Neural progenitor cell (in vitro differentiated cells): ENCODE data around the gene SEC14L3. TPM values are rescaled to one million over a fixed set of nuclear protein-coding genes. Genes with fewer than 3 reads are reported as not detected.

Source experiments
- DNase-seq: peaks from one replicate; pipeline ENCODE4 v3.0.0-alpha.2; 2016; ENCODE audit warnings: low spot score
- H2AFZ ChIP-seq: fragments of 200-600 bp; sonication (generic); replicated peaks from 2 replicates; pipeline ENCODE4 v1.6.1; 2016; ENCODE audit warnings: antibody characterized with exemption
- H3F3A ChIP-seq: fragments of 200-600 bp; sonication (generic); 2 replicates; pipeline ENCODE4 v1.6.1; 2016; ENCODE audit warnings: antibody characterized with exemption, low read depth
- H3K27ac ChIP-seq: fragments of 200-600 bp; sonication (generic); 2 replicates; pipeline ENCODE4 v1.5.1; 2016; ENCODE audit warnings: mild to moderate bottlenecking
- H3K27me3 ChIP-seq: fragments of 200-600 bp; sonication (generic); 2 replicates; pipeline ENCODE4 v1.6.1; 2016; ENCODE audit warnings: mild to moderate bottlenecking, moderate library complexity
- H3K36me3 ChIP-seq: fragments of 200-600 bp; sonication (generic); 2 replicates; pipeline ENCODE4 v1.5.1; 2016
- H3K4me1 ChIP-seq: fragments of 200-600 bp; sonication (generic); 2 replicates; pipeline ENCODE4 v1.6.1; 2016; ENCODE audit warnings: mixed run types
- H3K4me2 ChIP-seq: fragments of 200-600 bp; sonication (generic); 2 replicates; pipeline ENCODE4 v1.6.1; 2016
- H3K4me3 ChIP-seq: fragments of 200-600 bp; sonication (generic); 2 replicates; pipeline ENCODE4 v1.5.1; 2016
- H3K79me2 ChIP-seq: fragments of 200-600 bp; sonication (generic); 2 replicates; pipeline ENCODE4 v1.6.1; 2016; ENCODE audit warnings: low read depth
- H3K9ac ChIP-seq: fragments of 200-600 bp; sonication (generic); 2 replicates; pipeline ENCODE4 v1.6.1; 2016
- H3K9me3 ChIP-seq: fragments of 200-600 bp; sonication (generic); 2 replicates; pipeline ENCODE4 v1.5.1; 2016; ENCODE audit warnings: low read depth
- H4K20me1 ChIP-seq: fragments of 200-600 bp; sonication (generic); 2 replicates; pipeline ENCODE4 v1.6.1; 2016; ENCODE audit warnings: low read depth
- H3K27ac Mint-ChIP-seq: 3 replicates; pipeline ENCODE4 v1.8.0; 2021; ENCODE audit warnings: mixed read lengths
- H3K27me3 Mint-ChIP-seq: 2 replicates; pipeline ENCODE4 v1.8.0; 2022; ENCODE audit warnings: low read depth, mild to moderate bottlenecking, inconsistent platforms, moderate library complexity, mixed read lengths; ENCODE audit not compliant: insufficient read depth
- H3K36me3 Mint-ChIP-seq: 3 replicates; pipeline ENCODE4 v1.8.0; 2021; ENCODE audit warnings: mixed read lengths
- H3K4me1 Mint-ChIP-seq: 3 replicates; pipeline ENCODE4 v1.8.0; 2021; ENCODE audit warnings: mixed read lengths
- H3K4me3 Mint-ChIP-seq: 3 replicates; pipeline ENCODE4 v1.8.0; 2021; ENCODE audit warnings: mild to moderate bottlenecking, moderate library complexity, mixed read lengths
- H3K9me3 Mint-ChIP-seq: 3 replicates; pipeline ENCODE4 v1.8.0; 2020; ENCODE audit warnings: mixed read lengths
- EZH2 ChIP-seq: fragments of 200-600 bp; sonication (generic); IDR thresholded peaks from 2 replicates; pipeline ENCODE4 v1.6.1; 2017; ENCODE audit warnings: antibody characterized with exemption, mild to moderate bottlenecking, moderate library complexity
- EZH2phosphoT487 ChIP-seq: fragments of 200-600 bp; sonication (generic); IDR thresholded peaks from 2 replicates; pipeline ENCODE4 v1.6.1; 2017; ENCODE audit warnings: antibody characterized with exemption
- total RNA-seq: library from RNA; depleted of rRNA; stranded (reverse); fragments of >200 nt; gene quantifications from 2 replicates; pipeline ENCODE4 v1.2.3, GENCODE V29; 2015; ENCODE audit warnings: low replicate concordance
- TF ChIP-seq, protein P1 (sequence below): fragments of 200-600 bp; sonication (generic); IDR thresholded peaks from 2 replicates; pipeline ENCODE4 v1.5.1; 2017; ENCODE audit warnings: antibody characterized with exemption, mild to moderate bottlenecking

SEC14L3 gene
- total RNA-seq, 1 donor from 2014 or later: not detected

DNA sequence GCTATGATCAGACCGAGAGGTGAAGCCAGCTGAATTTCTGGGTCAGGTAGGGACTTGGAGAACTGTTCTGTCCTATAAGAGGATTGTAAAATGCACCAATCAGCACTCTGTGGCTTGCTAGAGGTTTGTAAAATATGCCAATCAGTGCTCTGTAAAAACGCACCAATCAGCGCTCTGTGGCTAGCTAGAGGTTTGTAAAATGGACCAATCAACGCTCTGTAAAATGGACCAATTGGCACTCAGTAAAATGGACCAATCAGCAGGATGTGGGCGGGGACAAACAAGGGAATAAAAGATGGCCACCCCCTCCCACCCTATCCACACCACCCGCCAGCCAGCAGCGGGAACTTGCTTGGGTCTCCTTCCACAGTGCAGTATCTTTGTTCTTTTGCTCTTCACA lies 40.1 kb upstream of the SEC14L3 start:
- TF ChIP-seq, protein P1, sequence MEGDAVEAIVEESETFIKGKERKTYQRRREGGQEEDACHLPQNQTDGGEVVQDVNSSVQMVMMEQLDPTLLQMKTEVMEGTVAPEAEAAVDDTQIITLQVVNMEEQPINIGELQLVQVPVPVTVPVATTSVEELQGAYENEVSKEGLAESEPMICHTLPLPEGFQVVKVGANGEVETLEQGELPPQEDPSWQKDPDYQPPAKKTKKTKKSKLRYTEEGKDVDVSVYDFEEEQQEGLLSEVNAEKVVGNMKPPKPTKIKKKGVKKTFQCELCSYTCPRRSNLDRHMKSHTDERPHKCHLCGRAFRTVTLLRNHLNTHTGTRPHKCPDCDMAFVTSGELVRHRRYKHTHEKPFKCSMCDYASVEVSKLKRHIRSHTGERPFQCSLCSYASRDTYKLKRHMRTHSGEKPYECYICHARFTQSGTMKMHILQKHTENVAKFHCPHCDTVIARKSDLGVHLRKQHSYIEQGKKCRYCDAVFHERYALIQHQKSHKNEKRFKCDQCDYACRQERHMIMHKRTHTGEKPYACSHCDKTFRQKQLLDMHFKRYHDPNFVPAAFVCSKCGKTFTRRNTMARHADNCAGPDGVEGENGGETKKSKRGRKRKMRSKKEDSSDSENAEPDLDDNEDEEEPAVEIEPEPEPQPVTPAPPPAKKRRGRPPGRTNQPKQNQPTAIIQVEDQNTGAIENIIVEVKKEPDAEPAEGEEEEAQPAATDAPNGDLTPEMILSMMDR: no peak
- no peak for TF ChIP-seq EZH2phosphoT487
- TF ChIP-seq EZH2: no peak
- no peaks in the 10 kb centered on the region for H3F3A ChIP-seq
- H3K4me1 Mint-ChIP-seq: peaks cover 3% of the 10 kb centered on the region
- H3K4me3 Mint-ChIP-seq: no peak overlapping the region
- peaks cover 2% of the 10 kb centered on the region for H3K9me3 Mint-ChIP-seq
- DNase-seq: no peak
- H2AFZ ChIP-seq: no peak overlapping the region
- peaks cover 7% of the 10 kb centered on the region for H3K27me3 Mint-ChIP-seq
- H3K27ac Mint-ChIP-seq: no peak overlapping the region
- H3K4me1 ChIP-seq: no peaks in the 10 kb centered on the region
- no peaks in the 10 kb centered on the region for H3K36me3 ChIP-seq
- no peak overlapping the region for H3K4me2 ChIP-seq
- no peak overlapping the region for H3K4me3 ChIP-seq
- H3K27me3 ChIP-seq: no peaks in the 10 kb centered on the region
- no peaks in the 10 kb centered on the region for H4K20me1 ChIP-seq
- H3K36me3 Mint-ChIP-seq: no peaks in the 10 kb centered on the region
- no peaks in the 10 kb centered on the region for H3K79me2 ChIP-seq
- H3K9ac ChIP-seq: no peak overlapping the region
- no peaks in the 10 kb centered on the region for H3K9me3 ChIP-seq
- H3K27ac ChIP-seq: no peak overlapping the region

DNA sequence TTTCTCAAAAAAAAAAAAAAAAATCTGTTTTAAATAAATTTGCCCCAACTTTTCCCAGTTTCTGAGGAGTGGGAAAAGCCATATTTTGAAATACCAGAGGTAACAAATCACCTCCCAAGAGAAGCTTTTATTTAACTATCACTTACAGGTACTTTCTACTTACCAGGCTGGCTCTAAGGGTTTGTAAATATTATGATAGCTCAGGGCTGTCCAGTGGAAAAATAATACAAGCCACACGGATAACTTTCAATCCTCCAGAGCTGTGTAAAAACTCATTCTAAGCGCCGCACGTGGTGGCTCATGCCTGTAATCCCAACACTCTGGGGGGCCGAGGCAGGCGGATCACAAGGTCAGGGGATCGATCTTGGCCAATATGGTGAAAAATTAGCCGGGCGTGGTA lies 39.3 kb upstream of the SEC14L3 start:
- H3K4me3 ChIP-seq: no peak overlapping the region
- H3K36me3 ChIP-seq: no peaks in the 10 kb centered on the region
- peaks cover 2% of the 10 kb centered on the region for H3K9me3 Mint-ChIP-seq
- H3K79me2 ChIP-seq: no peaks in the 10 kb centered on the region
- H3K9me3 ChIP-seq: no peaks in the 10 kb centered on the region
- H3K27ac ChIP-seq: no peak overlapping the region
- no peaks in the 10 kb centered on the region for H3K36me3 Mint-ChIP-seq
- DNase-seq: no peak
- H3K4me1 Mint-ChIP-seq: peaks cover 3% of the 10 kb centered on the region
- no peaks in the 10 kb centered on the region for H4K20me1 ChIP-seq
- no peak overlapping the region for H3K4me2 ChIP-seq
- H3K4me1 ChIP-seq: no peaks in the 10 kb centered on the region
- H3K27me3 ChIP-seq: no peaks in the 10 kb centered on the region
- no peak overlapping the region for H2AFZ ChIP-seq
- H3F3A ChIP-seq: no peaks in the 10 kb centered on the region
- H3K4me3 Mint-ChIP-seq: no peak overlapping the region
- no peak overlapping the region for H3K27ac Mint-ChIP-seq
- peaks cover 6% of the 10 kb centered on the region for H3K27me3 Mint-ChIP-seq
- no peak overlapping the region for H3K9ac ChIP-seq
- TF ChIP-seq EZH2phosphoT487: no peak
- TF ChIP-seq, protein P1: no peak
- no peak for TF ChIP-seq EZH2

DNA sequence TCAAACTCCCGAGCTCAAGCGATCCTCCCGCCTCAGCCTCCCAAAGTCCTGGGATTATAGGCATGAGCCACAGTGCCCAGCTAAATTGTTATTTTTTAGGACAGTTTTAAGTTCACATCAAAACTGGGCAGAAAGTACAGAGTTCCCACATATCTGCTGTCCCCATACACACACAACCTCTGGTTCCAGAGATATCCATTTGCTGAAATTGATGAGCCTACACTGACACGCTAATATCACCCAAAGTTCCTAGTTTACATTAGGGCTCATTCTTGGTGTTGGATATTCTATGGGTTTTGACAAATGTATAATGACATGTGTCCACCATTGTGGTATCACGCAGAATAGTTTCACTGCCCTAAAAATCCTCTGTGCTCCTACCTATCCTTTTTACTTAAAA lies 36.4 kb upstream of the SEC14L3 start:
- no peak overlapping the region for H3K4me2 ChIP-seq
- H3K27ac ChIP-seq: no peak overlapping the region
- H3K27me3 ChIP-seq: no peaks in the 10 kb centered on the region
- H3K27me3 Mint-ChIP-seq: peaks cover 2% of the 10 kb centered on the region
- no peak overlapping the region for H3K9ac ChIP-seq
- TF ChIP-seq, protein P1: no peak
- TF ChIP-seq EZH2phosphoT487: no peak
- no peak for TF ChIP-seq EZH2
- no peaks in the 10 kb centered on the region for H3K79me2 ChIP-seq
- peaks cover 2% of the 10 kb centered on the region for H3K9me3 Mint-ChIP-seq
- H3K4me1 Mint-ChIP-seq: no peaks in the 10 kb centered on the region
- H3K36me3 ChIP-seq: no peaks in the 10 kb centered on the region
- no peaks in the 10 kb centered on the region for H3K36me3 Mint-ChIP-seq
- H3F3A ChIP-seq: no peaks in the 10 kb centered on the region
- no peaks in the 10 kb centered on the region for H4K20me1 ChIP-seq
- no peak overlapping the region for H2AFZ ChIP-seq
- no peak overlapping the region for H3K4me3 ChIP-seq
- H3K4me3 Mint-ChIP-seq: no peak overlapping the region
- no peaks in the 10 kb centered on the region for H3K4me1 ChIP-seq
- no peak for DNase-seq
- no peaks in the 10 kb centered on the region for H3K9me3 ChIP-seq
- H3K27ac Mint-ChIP-seq: no peak overlapping the region
